ENCODE data around the gene COL4A6. TPM values are rescaled to one million over a fixed set of nuclear protein-coding genes. Genes with fewer than 3 reads are reported as not detected.

COL4A6 gene
- total and polyA plus RNA-seq, 10 of the 15 experiments (the other 5 are each of a cell fraction or from before 2014, with no cell fraction given) = 0.02 to 0.56 (median 0.05) TPM; not detected in 3

DNA sequence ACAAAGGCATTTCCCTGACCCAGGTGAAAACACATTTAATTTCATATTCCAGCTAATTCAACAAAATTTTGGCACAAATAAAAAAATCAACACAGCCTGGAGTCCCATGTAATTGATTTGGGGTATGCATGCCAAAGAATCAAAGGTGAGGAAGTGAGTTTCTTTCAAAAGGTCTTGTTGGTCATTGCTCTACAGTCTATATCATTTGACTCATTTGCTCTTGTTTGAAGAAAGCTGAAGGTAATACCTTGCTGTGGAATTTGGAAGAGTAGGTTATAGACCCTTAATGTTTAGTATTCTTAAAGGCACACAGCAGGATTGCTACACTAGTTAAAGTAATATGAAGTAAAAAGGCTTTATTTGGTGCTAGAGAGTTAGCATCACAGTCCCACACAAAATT, 25.4 kb downstream of the COL4A6 start (continued):
- no peak for TF ChIP-seq RELA (IDR thresholded peaks at IDR 0.05; ENCODE audit: borderline replicate concordance, partially characterized antibody)

DNA sequence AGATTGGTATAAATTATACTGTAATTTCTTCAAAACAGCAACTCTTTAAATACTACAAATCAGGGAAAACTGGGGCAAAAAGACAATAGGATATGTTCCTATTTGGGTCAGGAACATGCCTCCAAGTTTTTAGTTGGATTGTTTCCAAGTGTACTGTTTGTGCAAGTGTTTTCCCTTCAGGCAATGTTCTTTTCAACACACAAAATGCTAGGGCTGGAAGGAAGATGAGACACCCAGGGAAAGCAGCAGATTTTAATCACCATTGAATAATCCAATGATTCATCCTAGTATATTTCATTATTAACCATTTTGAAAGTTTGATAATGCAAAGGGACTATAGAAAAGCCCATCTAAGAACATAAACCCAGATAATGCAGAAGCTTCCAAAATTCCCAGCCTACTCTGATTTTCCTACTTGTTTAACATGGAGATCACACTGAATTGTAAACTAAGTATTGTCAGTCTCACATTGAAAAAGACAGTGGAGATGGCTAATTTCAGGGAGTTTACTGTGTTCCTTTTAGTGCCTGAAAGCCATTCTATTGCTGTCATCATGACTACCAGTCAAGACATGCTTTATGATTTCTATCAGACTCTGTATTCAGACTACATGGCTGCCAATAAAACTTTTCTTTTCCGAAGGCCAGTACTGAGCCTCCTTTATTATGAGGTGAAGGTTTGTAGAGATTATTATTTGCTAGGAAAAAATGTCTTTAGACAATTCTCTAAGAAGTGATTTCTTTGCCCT, 38.6 kb downstream of the COL4A6 start:
- H3K27ac ChIP-seq (ENCODE audit: control insufficient read depth, insufficient read depth) = no peak overlapping the region
- H3K36me3 ChIP-seq (ENCODE audit: control insufficient read depth in 2 of 2, insufficient read depth in 2 of 2, low read length in 1 of 2) = no peaks in the 10 kb centered on the region
- H3K9me3 ChIP-seq (replicated peaks; ENCODE audit: control insufficient read depth, insufficient read depth, low read length) = no peaks in the 10 kb centered on the region
- ATAC-seq (no peak), DNase-seq (ENCODE audit: low read depth, low spot score) (no peak), FAIRE-seq (no peak)
- ChIA-PET RAD21 (ENCODE audit: unreplicated experiment) (no interaction called here), SMC1A (ENCODE audit: uncharacterized antibody, unreplicated experiment) (no interaction called here), CTCF (no interaction called here), POLR2A (no interaction called here)
- in situ Hi-C loops (cut with MboI) = no loop called here
- H2AFZ ChIP-seq (ENCODE audit: control insufficient read depth, low read depth, low read length) = no peak overlapping the region
- no peaks in the 10 kb centered on the region for H3K4me1 ChIP-seq (ENCODE audit: control insufficient read depth, insufficient read depth, low read length)
- intact Hi-C loops (cut with micrococcal nuclease; ENCODE audit: unreplicated experiment) = no loop called here
- no peak for TF ChIP-seq RFX5 (IDR thresholded peaks at IDR 0.05; ENCODE audit: low read depth, low read length)
- TF ChIP-seq NR2F1 (conservative IDR thresholded peaks at IDR 0.05) = no peak
- TF ChIP-seq CHD2 (IDR thresholded peaks at IDR 0.05; ENCODE audit: borderline replicate concordance, low read depth, low read length) = no peak
- TF ChIP-seq, protein P1, sequence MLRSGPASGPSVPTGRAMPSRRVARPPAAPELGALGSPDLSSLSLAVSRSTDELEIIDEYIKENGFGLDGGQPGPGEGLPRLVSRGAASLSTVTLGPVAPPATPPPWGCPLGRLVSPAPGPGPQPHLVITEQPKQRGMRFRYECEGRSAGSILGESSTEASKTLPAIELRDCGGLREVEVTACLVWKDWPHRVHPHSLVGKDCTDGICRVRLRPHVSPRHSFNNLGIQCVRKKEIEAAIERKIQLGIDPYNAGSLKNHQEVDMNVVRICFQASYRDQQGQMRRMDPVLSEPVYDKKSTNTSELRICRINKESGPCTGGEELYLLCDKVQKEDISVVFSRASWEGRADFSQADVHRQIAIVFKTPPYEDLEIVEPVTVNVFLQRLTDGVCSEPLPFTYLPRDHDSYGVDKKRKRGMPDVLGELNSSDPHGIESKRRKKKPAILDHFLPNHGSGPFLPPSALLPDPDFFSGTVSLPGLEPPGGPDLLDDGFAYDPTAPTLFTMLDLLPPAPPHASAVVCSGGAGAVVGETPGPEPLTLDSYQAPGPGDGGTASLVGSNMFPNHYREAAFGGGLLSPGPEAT (IDR thresholded peaks at IDR 0.05; ENCODE audit: low read depth) = no peak
- TF ChIP-seq SMAD1 (IDR thresholded peaks at IDR 0.05; ENCODE audit: low read depth, partially characterized antibody) = no peak
- TF ChIP-seq SUPT20H (IDR thresholded peaks at IDR 0.05; ENCODE audit: borderline replicate concordance, control insufficient read depth, low read depth, low read length) = no peak
- TF ChIP-seq ZSCAN29 (IDR thresholded peaks at IDR 0.05) = no peak
- TF ChIP-seq ZZZ3 (IDR thresholded peaks at IDR 0.05; ENCODE audit: control insufficient read depth, insufficient read length, low read depth) = no peak
- TF ChIP-seq FOS (IDR thresholded peaks at IDR 0.05; ENCODE audit: borderline replicate concordance, extremely low read depth, insufficient read length) = no peak
- TF ChIP-seq, protein P2, sequence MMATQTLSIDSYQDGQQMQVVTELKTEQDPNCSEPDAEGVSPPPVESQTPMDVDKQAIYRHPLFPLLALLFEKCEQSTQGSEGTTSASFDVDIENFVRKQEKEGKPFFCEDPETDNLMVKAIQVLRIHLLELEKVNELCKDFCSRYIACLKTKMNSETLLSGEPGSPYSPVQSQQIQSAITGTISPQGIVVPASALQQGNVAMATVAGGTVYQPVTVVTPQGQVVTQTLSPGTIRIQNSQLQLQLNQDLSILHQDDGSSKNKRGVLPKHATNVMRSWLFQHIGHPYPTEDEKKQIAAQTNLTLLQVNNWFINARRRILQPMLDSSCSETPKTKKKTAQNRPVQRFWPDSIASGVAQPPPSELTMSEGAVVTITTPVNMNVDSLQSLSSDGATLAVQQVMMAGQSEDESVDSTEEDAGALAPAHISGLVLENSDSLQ (IDR thresholded peaks at IDR 0.05) = no peak
- no peak for TF ChIP-seq NFYB (IDR thresholded peaks at IDR 0.05; ENCODE audit: insufficient read depth, low read depth, low read length)
- no peak for TF ChIP-seq BACH1 (IDR thresholded peaks at IDR 0.05; ENCODE audit: borderline replicate concordance)
- no peak overlapping the region for H3K4me2 ChIP-seq (ENCODE audit: control insufficient read depth, insufficient read depth)
- no peak overlapping the region for H3K9ac ChIP-seq (ENCODE audit: control insufficient read depth, insufficient read depth, low read length)
- H4K20me1 ChIP-seq (ENCODE audit: control insufficient read depth, insufficient read depth) = no peaks in the 10 kb centered on the region
- 30% methylated on average over 1 of the region's 1 CpG for WGBS (ENCODE audit: insufficient coverage, insufficient replicate concordance, low lambda C conversion rate, missing lambda C conversion rate)
- no peaks in the 10 kb centered on the region for H3K27me3 ChIP-seq (replicated peaks in 1 of 2; ENCODE audit: control insufficient read depth in 2 of 2, insufficient read depth in 2 of 2, low read length in 1 of 2)
- no TSS peak for BruUV-seq (replicated peaks)
- no peaks in the 10 kb centered on the region for H3K79me2 ChIP-seq (ENCODE audit: control insufficient read depth, insufficient read depth, low read length)
- no peak overlapping the region for H3K4me3 ChIP-seq
